ENCODE measurements around the gene KRT6B. TPM values are rescaled to one million over a fixed set of nuclear protein-coding genes. Genes with fewer than 3 reads are reported as not detected.

The KRT6B gene
- total RNA-seq, 1 experiment from 2014 or later = not detected

- no peaks in the 10 kb centered on the region for H3K36me3 ChIP-seq (ENCODE audit: control insufficient read depth, insufficient read depth, low read length)
- TF ChIP-seq SIN3A (IDR thresholded peaks at IDR 0.05; ENCODE audit: borderline replicate concordance, insufficient read depth, low read depth, low read length) (no peak), POLR2AphosphoS5 (IDR thresholded peaks at IDR 0.05; ENCODE audit: low read depth, low read length) (no peak), CTCF (IDR thresholded peaks at IDR 0.05) (no peak), TCF7L2 (IDR thresholded peaks at IDR 0.05; ENCODE audit: low read depth, low read length) (no peak)
- TF ChIP-seq, protein P1, sequence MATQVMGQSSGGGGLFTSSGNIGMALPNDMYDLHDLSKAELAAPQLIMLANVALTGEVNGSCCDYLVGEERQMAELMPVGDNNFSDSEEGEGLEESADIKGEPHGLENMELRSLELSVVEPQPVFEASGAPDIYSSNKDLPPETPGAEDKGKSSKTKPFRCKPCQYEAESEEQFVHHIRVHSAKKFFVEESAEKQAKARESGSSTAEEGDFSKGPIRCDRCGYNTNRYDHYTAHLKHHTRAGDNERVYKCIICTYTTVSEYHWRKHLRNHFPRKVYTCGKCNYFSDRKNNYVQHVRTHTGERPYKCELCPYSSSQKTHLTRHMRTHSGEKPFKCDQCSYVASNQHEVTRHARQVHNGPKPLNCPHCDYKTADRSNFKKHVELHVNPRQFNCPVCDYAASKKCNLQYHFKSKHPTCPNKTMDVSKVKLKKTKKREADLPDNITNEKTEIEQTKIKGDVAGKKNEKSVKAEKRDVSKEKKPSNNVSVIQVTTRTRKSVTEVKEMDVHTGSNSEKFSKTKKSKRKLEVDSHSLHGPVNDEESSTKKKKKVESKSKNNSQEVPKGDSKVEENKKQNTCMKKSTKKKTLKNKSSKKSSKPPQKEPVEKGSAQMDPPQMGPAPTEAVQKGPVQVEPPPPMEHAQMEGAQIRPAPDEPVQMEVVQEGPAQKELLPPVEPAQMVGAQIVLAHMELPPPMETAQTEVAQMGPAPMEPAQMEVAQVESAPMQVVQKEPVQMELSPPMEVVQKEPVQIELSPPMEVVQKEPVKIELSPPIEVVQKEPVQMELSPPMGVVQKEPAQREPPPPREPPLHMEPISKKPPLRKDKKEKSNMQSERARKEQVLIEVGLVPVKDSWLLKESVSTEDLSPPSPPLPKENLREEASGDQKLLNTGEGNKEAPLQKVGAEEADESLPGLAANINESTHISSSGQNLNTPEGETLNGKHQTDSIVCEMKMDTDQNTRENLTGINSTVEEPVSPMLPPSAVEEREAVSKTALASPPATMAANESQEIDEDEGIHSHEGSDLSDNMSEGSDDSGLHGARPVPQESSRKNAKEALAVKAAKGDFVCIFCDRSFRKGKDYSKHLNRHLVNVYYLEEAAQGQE (IDR thresholded peaks at IDR 0.05; ENCODE audit: insufficient read depth in 1 of 2, low read depth in 2 of 2, low read length in 1 of 2) = no peak
- intact Hi-C loops (cut with micrococcal nuclease; ENCODE audit: unreplicated experiment) = no loop called here
- no peak for DNase-seq (ENCODE audit: low read depth, low spot score)
- CTCF ChIA-PET = no interaction called here
- no peaks in the 10 kb centered on the region for H3K27me3 ChIP-seq (ENCODE audit: control insufficient read depth, insufficient read depth, low read length)
- no peaks in the 10 kb centered on the region for H3K9me3 ChIP-seq (ENCODE audit: control insufficient read depth, insufficient read depth, low read depth, low read length)
- no TSS peak for BruUV-seq (replicated peaks)
- POLR2A ChIA-PET = no interaction called here
- in situ Hi-C loops (cut with HindIII; ENCODE audit: low pct_unique_long_range_greater_than_20kb, low sequenced_read_pairs) = no loop called here
- no peak for ATAC-seq
- no peaks in the 10 kb centered on the region for H3K4me1 ChIP-seq (ENCODE audit: control insufficient read depth, insufficient read depth, low read length)
- no peak overlapping the region for H3K27ac ChIP-seq (ENCODE audit: low read length)
- H3K4me3 ChIP-seq (ENCODE audit: low read depth in 2 of 2, low read length in 2 of 2) = no peak overlapping the region
These were observed 7.0 kb downstream of the KRT6B start for GRCh38 chr12:52444647-52445595.

GRCh38 chr12:52443966-52444365 is 8.0 kb downstream of the KRT6B start:
- BruUV-seq (replicated peaks) = no TSS peak
- CTCF ChIA-PET = no interaction called here
- Histone ChIP-seq H3K4me1 (ENCODE audit: control insufficient read depth, insufficient read depth, low read length) (no peaks in the 10 kb centered on the region), H3K36me3 (ENCODE audit: control insufficient read depth, insufficient read depth, low read length) (no peaks in the 10 kb centered on the region), H3K9me3 (ENCODE audit: control insufficient read depth, insufficient read depth, low read depth, low read length) (no peaks in the 10 kb centered on the region), H3K4me3 (ENCODE audit: low read depth in 2 of 2, low read length in 2 of 2) (no peak overlapping the region), H3K27ac (ENCODE audit: low read length) (no peak overlapping the region), H3K27me3 (ENCODE audit: control insufficient read depth, insufficient read depth, low read length) (no peaks in the 10 kb centered on the region)
- TF ChIP-seq POLR2AphosphoS5 (IDR thresholded peaks at IDR 0.05; ENCODE audit: low read depth, low read length) (no peak), TCF7L2 (IDR thresholded peaks at IDR 0.05; ENCODE audit: low read depth, low read length) (no peak), SIN3A (IDR thresholded peaks at IDR 0.05; ENCODE audit: borderline replicate concordance, insufficient read depth, low read depth, low read length) (no peak), CTCF (IDR thresholded peaks at IDR 0.05) (no peak)
- TF ChIP-seq, protein P1 (IDR thresholded peaks at IDR 0.05; ENCODE audit: insufficient read depth in 1 of 2, low read depth in 2 of 2, low read length in 1 of 2) = no peak
- POLR2A ChIA-PET = no interaction called here
- intact Hi-C loops (cut with micrococcal nuclease; ENCODE audit: unreplicated experiment) (no loop called here), in situ Hi-C loops (cut with HindIII; ENCODE audit: low pct_unique_long_range_greater_than_20kb, low sequenced_read_pairs) (no loop called here)
- no peak for DNase-seq (ENCODE audit: low read depth, low spot score)
- no peak for ATAC-seq

All from Panc1 (cell line).